ENCODE data around the gene CLMN.
"Not testable (repeated sequence)": the region's sequence is repeated elsewhere in the genome, so short reads cannot be mapped to it uniquely, and the experiment has no call there.

The CLMN gene

GRCh38 chr14:95190857-95191256 lies 128.9 kb downstream of the CLMN start:
- DNase-seq (ENCODE audit: low read depth in 2 of 2) = no peak

- DNase-seq (ENCODE audit: low read depth in 2 of 2) = no peak
These were observed 129.3 kb downstream of the CLMN start for GRCh38 chr14:95190346-95190840.

GRCh38 chr14:95189367-95190132 lies 130.2 kb downstream of the CLMN start:
- DNase-seq (ENCODE audit: low read depth in 2 of 2) = peak in 1 of 2 experiments; percentile 14

GRCh38 chr14:95188380-95188779 lies 131.3 kb downstream of the CLMN start:
- no peak for DNase-seq (ENCODE audit: low read depth in 2 of 2)

- DNase-seq (ENCODE audit: low read depth in 2 of 2) = no peak
These were observed 133.8 kb downstream of the CLMN start for GRCh38 chr14:95185767-95186392.

GRCh38 chr14:95185033-95185766 lies 134.5 kb downstream of the CLMN start:
- DNase-seq (ENCODE audit: low read depth in 2 of 2) = peak in 1 of 2 experiments; percentile 20

GRCh38 chr14:95184413-95184790 lies 135.3 kb downstream of the CLMN start:
- DNase-seq (ENCODE audit: low read depth in 2 of 2) = no peak

GRCh38 chr14:95183532-95184412 lies 135.9 kb downstream of the CLMN start:
- DNase-seq (ENCODE audit: low read depth in 2 of 2) = peak in 1 of 2 experiments; percentile 5

- DNase-seq (ENCODE audit: low read depth in 2 of 2) = no peak
These were observed 136.6 kb downstream of the CLMN start for GRCh38 chr14:95183082-95183481.

- DNase-seq (ENCODE audit: low read depth in 2 of 2) = no peak
These were observed 137.3 kb downstream of the CLMN start for GRCh38 chr14:95182379-95182778.

- no peak for DNase-seq (ENCODE audit: low read depth in 2 of 2)
These were observed 138.6 kb downstream of the CLMN start for GRCh38 chr14:95180966-95181741.

- not testable (repeated sequence) for DNase-seq (ENCODE audit: low read depth in 2 of 2)
These were observed 144.0 kb downstream of the CLMN start for GRCh38 chr14:95175670-95176069.

- DNase-seq (ENCODE audit: low read depth in 2 of 2) = no peak
These were observed 145.4 kb downstream of the CLMN start for GRCh38 chr14:95174184-95174792.

GRCh38 chr14:95173518-95173917 lies 146.2 kb downstream of the CLMN start:
- DNase-seq (ENCODE audit: low read depth in 2 of 2) = no peak

GRCh38 chr14:95167177-95167576 lies 152.5 kb downstream of the CLMN start:
- no peak for DNase-seq (ENCODE audit: low read depth in 2 of 2)

GRCh38 chr14:95165517-95165916 lies 154.2 kb downstream of the CLMN start:
- DNase-seq (ENCODE audit: low read depth in 2 of 2) = no peak

GRCh38 chr14:95164506-95164905 lies 155.2 kb downstream of the CLMN start:
- DNase-seq (ENCODE audit: low read depth in 2 of 2) = no peak

GRCh38 chr14:95163666-95164065 lies 156.0 kb downstream of the CLMN start:
- no peak for DNase-seq (ENCODE audit: low read depth in 2 of 2)

- DNase-seq (ENCODE audit: low read depth in 2 of 2) = no peak
These were observed 156.6 kb downstream of the CLMN start for GRCh38 chr14:95163132-95163531.

- no peak for DNase-seq (ENCODE audit: low read depth in 2 of 2)
These were observed 157.1 kb downstream of the CLMN start for GRCh38 chr14:95162641-95163040.

All from fibroblast of skin of left biceps (primary cell).